Colonic mucosa (tissue), 4 donors: ENCODE measurements around the gene CACNA2D4. TPM values are rescaled to one million over a fixed set of nuclear protein-coding genes. Genes with fewer than 3 reads are reported as not detected.

Source experiments
- DNase-seq: peaks from one replicate; pipeline ENCODE4 v3.0.0-alpha.2; 2020
- H3K27ac ChIP-seq: fragments of 200-600 bp; one replicate; pipeline ENCODE4 v1.8.0; 2021
- H3K27me3 ChIP-seq: fragments of 200-600 bp; one replicate; pipeline ENCODE4 v1.8.0; 2021
- H3K36me3 ChIP-seq: fragments of 200-600 bp; one replicate; pipeline ENCODE4 v1.8.0; 2021
- H3K4me1 ChIP-seq: fragments of 200-600 bp; one replicate; pipeline ENCODE4 v1.8.0; 2021; ENCODE audit warnings: mild to moderate bottlenecking
- H3K4me3 ChIP-seq: fragments of 200-600 bp; one replicate; pipeline ENCODE4 v1.8.0; 2021
- H3K9ac ChIP-seq, 2 donors: one replicate each; pipeline ENCODE4 v1.7.0; 2013; ENCODE audit warnings: control low read depth in 2 of 2, low read depth in 2 of 2, low read length in 2 of 2
- H3K9me3 ChIP-seq: fragments of 200-600 bp; one replicate; pipeline ENCODE4 v1.8.0; 2021
- CTCF ChIP-seq: fragments of 200-600 bp; IDR thresholded peaks from one replicate; pipeline ENCODE4 v1.8.0; 2022; ENCODE audit warnings: antibody characterized with exemption, mild to moderate bottlenecking
- intact Hi-C: fragments of 100-400 bp; cut with DNase I; formaldehyde crosslinking; loops from one replicate; pipeline ENCODE4 v1.14.1; 2022
- total RNA-seq, 2 donors: library from RNA; stranded (reverse); fragmentation: NEBNext Ultra II Directional in 1 of 2; extraction: Animal tissue kit (Norgen Biotek cat#: 25700) in 1 of 2; gene quantifications; one replicate each; pipeline ENCODE4 v1.2.1, GENCODE V29; 2021
- donor health status: healthy.
- donor health status: DM: no; HTN: no; CAD: no.
- donor health status: DM: no; HTN: no; CAD: no.

The CACNA2D4 gene
- total RNA-seq, 2 donors from 2014 or later = 3.3 to 3.7 TPM

DNA sequence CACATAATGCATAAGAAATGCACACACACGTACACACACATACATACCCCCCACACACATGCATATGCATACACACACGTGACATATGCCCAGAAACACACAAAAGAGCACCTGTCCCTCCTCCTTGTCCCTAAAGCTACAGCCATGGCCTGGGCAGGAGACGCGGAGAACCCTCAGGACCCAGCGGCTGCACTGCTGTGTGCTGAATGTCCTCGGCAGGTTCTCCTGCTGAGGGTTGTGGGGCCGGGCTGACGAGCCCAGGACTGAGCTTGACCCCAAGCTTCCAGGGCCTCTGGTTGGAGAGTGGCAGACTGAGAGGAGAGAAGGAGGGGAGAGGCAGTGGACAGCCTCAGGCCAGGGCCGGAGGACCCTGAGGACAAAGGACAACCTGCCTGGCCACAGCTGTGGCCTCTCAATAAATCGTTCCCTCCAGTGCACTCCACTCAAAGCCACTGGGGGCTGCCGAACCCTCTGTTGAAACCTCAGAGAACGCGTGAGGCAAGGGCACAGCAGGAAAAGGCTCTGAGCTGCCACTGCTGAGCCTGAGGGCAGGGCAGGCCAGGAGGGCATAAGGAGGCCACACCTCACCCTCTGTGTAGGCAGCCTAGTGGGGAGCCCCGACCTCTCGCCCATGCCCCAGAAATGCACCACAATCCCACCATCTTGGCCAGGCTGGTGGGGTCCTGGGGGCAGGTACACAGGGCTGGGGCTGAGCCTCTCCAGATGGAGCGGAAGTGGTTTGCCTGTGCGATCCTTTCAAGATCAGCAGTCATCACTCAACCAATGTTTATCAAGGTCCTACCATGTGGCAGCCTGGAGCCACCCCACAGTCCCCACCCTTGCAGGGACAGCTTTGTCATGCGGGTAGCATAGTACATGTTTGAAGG, 3.1 kb downstream of the CACNA2D4 start:
- Histone ChIP-seq H3K9me3 (no peaks in the 10 kb centered on the region), H3K9ac (no peak overlapping the region), H3K27me3 (no peaks in the 10 kb centered on the region), H3K27ac (no peak overlapping the region), H3K4me1 (no peaks in the 10 kb centered on the region), H3K36me3 (no peaks in the 10 kb centered on the region), H3K4me3 (no peak overlapping the region)
- intact Hi-C loops = loop anchor here (5.0 kb wide), 1 partner anchor 93 kb away; the partner anchor contains the start of gene LRTM2
- no peak for TF ChIP-seq CTCF
- DNase-seq = peak; percentile 13

- no peaks in the 10 kb centered on the region for H3K36me3 ChIP-seq
- no peaks in the 10 kb centered on the region for H3K9me3 ChIP-seq
- no peak for TF ChIP-seq CTCF
- no peaks in the 10 kb centered on the region for H3K27me3 ChIP-seq
- H3K4me3 ChIP-seq = no peak overlapping the region
- intact Hi-C loops = no loop called here
- H3K4me1 ChIP-seq = no peaks in the 10 kb centered on the region
- DNase-seq = peak; percentile 13
- H3K9ac ChIP-seq = no peak overlapping the region
- no peak overlapping the region for H3K27ac ChIP-seq
Measured at GRCh38 chr12:1914114-1914911, 4.1 kb downstream of the CACNA2D4 start.

DNA sequence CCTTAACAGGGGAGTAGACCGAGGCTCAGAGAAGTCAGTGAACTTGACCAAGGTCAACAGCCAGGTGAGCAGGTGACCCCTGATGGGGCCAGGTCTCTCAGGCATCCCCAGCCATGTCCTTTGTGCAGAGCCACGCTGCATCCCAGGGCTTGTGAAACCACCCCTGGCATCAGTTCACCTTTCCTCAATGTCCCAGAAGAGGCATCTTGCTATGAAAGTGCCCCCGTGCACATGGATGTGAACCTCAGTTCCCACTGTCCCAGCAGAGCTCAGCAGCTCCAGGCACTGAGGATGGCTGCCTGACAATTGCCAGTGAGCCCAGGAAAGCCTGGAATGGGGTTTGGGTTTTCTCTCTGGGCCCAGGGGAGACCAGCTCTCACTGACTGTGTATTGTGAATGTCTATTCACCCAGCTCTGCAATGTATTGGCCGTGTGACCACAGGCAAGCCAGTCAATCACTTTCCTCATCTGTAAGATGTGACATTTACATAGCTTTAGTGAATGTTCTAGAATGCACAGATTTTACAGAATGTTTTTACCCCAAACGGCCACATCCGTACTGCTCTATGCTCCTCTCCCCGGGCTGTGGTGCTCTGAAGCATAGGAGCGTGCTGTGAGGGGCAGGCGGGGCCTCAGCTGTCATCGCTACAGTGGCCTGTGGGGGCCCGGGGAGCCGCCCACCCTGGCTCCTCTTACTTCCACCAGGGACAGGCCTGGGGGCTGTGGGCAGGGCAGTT, 4.9 kb downstream of the CACNA2D4 start:
- intact Hi-C loops = no loop called here

DNA sequence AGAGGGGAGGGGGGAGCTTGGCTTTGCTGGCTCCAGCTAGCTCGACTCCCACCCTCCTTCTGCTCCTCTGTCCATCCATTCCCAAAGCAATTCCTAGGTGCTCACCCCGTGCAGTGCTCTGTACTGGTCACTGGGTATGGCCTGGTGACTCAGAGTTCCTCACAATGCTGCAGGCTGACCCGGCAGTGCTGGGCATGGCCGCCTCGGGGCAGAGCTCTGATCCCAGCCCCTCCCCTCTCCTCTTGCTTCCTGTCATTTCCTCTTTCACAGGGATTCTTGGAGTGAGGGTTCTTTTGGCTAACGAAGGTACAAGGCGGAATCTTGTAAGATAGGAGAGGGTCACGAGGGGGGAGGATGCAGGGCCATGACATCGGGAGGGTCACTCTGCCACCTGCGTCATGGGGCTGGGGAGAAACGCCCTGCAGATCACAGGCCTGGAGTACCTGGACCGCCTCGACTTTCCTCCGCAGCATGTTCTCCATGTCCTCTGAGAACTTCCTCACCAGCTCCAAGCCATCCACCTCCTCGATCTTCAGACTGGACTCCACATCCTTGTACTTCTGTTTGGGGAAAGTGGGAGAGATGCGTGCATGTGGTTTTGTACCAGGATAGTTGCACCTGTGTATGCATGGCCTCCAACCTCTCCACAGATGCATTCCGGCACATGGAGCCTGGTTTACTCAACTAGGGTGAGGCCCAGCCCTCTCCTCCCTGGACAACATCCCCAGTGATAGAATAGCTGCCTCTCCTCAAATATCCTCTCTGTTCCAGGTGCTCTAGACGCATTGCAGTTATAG, 5.7 kb downstream of the CACNA2D4 start:
- Histone ChIP-seq H3K9me3 (no peaks in the 10 kb centered on the region), H3K27me3 (no peaks in the 10 kb centered on the region), H3K27ac (no peak overlapping the region), H3K4me1 (no peaks in the 10 kb centered on the region), H3K9ac (no peak overlapping the region), H3K36me3 (no peaks in the 10 kb centered on the region), H3K4me3 (no peak overlapping the region)
- intact Hi-C loops = no loop called here
- no peak for TF ChIP-seq CTCF
- DNase-seq = no peak

More for the DNA sequence above, 4.9 kb downstream of the CACNA2D4 start:
- no peak overlapping the region for H3K27ac ChIP-seq
- H3K36me3 ChIP-seq = no peaks in the 10 kb centered on the region
- no peaks in the 10 kb centered on the region for H3K4me1 ChIP-seq
- H3K9ac ChIP-seq = no peak overlapping the region
- no peak for DNase-seq
- H3K4me3 ChIP-seq = no peak overlapping the region
- no peak for TF ChIP-seq CTCF
- H3K9me3 ChIP-seq = no peaks in the 10 kb centered on the region
- H3K27me3 ChIP-seq = no peaks in the 10 kb centered on the region
